MV-4-11 (cell line): ENCODE results near the gene AGPAT3.

ENCODE experiments used
- DNase-seq: peaks from one replicate; lab custom pipeline; 2025; lab: John Stamatoyannopoulos, UW

The AGPAT3 gene

GRCh38 chr21:43924421-43925095, 59.5 kb downstream of the AGPAT3 start:
- DNase-seq = no peak

- DNase-seq = no peak
These were observed 60.1 kb downstream of the AGPAT3 start for GRCh38 chr21:43925096-43925481.

DNA sequence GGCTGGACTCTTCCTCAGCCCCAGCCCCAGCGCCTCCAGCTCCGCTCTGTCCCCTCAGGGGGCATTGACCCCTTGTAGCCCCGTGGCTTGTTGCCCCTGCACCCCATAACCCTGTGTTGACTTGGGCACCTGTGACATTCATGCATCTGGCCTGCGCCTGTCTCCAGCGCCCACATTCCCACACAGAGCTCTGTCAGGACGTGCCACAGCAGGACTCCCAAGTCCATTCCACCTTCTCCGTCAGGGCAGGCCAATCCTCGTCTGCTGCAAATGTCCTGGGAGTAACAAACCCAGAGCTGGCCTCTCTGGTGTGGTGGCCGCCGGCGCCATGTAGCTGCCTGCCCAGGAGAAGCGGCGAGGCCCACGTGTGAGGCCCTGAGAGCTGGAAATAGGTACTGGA, 60.6 kb downstream of the AGPAT3 start:
- DNase-seq = no peak

DNA sequence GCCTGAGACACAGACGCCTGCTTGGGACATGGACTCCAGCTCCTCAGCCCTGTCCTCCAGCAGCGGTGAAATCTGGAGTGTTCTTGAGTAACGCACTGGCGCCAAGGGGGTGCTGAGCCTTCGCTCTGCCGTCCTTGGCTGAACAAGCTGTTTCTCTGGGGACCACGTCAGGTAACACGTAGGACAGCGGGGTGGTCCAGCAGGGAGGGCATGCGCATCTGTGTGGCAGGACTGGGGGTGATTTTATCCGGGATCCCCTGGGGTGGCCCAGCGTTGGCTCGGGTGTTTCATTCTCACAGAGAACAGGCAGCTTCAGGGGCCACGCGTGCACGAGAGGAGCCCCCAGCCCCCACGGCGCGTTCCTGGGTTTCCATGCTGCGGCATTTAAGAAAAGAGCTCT, 61.2 kb downstream of the AGPAT3 start:
- DNase-seq = no peak

- no peak for DNase-seq
These were observed 62.7 kb downstream of the AGPAT3 start for GRCh38 chr21:43927591-43928221.

DNA sequence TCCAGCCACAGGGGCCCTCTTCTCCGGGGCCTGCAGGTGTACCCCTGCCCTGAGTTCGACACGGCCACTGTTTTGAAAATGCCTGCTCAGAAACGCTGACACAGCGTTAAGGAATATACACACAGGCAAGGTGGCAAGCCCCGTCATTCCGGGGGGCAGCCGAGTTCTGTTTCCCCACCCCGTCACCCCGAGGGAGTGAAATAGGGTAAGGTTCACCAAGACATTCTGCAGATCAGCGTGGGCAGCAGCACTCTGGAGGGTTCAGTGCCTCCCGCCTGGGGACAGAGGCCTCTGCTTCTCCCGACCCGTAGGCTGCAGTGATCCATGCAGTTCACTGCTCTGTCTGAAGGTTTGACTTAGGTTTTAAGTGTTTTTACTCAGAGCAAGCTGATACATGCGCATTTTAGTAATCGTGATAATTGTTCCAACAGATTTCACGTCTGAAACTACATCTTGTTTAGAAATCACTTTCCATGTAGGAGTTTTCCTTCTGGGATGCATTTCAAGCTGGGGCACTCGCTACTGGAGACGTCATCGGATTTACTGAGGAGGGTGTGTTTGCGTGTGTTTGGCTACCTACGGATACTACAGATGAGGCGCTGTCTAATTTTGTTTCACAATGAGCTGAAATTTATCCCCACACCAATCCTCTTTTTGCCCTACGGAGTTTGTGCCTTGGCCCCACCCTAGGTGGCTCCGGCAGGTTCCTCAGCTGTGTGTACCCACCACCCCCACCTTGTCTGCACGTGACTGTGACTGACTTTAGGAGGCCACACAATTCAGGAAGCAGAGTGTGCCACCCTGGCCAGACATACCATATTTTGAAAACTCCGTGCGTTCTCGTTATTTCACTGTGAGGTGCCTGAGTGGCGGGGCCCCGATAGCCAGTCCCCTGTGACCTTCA, 63.5 kb downstream of the AGPAT3 start:
- DNase-seq = no peak

- no peak for DNase-seq
These were observed 64.4 kb downstream of the AGPAT3 start for GRCh38 chr21:43929217-43929971.

- no peak for DNase-seq
These were observed 65.2 kb downstream of the AGPAT3 start for GRCh38 chr21:43930074-43930847.

DNA sequence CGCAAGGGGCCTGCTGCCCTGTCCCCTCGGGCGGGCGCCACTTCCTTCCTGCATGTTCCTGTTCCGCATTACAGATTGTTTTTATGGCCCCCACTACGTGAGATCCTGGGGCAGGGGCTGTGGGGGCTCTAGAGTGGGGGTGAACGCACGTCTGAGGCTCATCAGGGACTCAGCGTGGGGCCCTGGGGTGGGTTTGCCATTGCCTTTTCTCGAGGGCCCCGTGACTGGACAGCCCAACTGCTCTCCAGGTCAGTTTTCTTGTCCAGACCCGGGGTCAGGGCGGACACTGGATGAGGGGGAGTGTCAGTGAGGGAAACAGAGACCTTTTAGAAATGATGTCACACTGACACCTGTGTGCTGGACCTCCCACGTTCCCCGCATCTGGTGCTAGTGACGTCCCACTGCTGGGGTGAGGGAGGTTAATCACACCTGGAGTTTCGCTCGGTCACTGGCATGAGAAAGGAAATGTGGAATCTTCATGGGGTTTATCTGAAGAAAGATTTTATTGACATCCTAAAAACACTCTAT, 65.9 kb downstream of the AGPAT3 start:
- no peak for DNase-seq

DNA sequence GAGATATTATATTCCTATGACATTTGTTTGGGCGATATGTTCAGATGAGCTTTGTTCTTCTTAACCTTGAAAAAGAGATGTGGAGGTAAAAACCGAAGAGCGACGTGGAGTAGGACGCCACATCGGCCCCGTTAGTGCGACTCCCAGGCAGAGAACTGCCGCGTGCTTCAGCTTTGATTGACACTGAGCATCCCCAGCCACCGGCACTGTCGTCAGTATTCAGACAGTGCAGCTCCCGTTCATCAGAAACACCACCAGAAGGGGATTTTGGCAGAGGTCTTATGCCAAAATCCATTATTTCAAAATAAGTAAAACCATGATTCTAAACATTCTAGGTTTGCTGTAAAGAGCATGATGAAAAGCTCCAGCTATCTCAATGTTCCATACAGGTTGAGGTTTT, 66.5 kb downstream of the AGPAT3 start:
- DNase-seq = no peak

- DNase-seq = no peak
These were observed 67.0 kb downstream of the AGPAT3 start for GRCh38 chr21:43932005-43932404.

DNA sequence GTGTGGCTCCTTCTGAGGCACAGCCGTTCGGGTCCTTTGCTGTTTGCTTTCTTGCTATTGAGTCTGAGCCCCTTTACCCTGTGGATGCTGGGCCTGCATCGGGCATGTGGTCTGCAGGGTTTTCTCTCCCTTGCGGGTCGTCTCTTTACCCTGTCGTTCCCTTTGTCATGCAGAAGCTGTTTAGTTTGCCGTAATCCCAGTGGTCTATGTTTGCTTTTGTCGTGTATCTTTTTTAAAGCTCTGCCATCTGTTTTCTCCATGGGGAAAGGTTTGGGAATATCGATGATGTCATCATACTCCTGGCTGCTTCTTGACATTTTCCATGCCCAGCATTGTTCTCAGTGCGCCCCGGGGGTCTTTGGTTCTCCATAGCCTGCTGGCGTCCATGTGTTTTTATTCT, 68.2 kb downstream of the AGPAT3 start:
- no peak for DNase-seq

GRCh38 chr21:43933680-43934079, 68.7 kb downstream of the AGPAT3 start:
- DNase-seq = no peak

GRCh38 chr21:43934116-43934515, 69.1 kb downstream of the AGPAT3 start:
- DNase-seq = no peak

DNA sequence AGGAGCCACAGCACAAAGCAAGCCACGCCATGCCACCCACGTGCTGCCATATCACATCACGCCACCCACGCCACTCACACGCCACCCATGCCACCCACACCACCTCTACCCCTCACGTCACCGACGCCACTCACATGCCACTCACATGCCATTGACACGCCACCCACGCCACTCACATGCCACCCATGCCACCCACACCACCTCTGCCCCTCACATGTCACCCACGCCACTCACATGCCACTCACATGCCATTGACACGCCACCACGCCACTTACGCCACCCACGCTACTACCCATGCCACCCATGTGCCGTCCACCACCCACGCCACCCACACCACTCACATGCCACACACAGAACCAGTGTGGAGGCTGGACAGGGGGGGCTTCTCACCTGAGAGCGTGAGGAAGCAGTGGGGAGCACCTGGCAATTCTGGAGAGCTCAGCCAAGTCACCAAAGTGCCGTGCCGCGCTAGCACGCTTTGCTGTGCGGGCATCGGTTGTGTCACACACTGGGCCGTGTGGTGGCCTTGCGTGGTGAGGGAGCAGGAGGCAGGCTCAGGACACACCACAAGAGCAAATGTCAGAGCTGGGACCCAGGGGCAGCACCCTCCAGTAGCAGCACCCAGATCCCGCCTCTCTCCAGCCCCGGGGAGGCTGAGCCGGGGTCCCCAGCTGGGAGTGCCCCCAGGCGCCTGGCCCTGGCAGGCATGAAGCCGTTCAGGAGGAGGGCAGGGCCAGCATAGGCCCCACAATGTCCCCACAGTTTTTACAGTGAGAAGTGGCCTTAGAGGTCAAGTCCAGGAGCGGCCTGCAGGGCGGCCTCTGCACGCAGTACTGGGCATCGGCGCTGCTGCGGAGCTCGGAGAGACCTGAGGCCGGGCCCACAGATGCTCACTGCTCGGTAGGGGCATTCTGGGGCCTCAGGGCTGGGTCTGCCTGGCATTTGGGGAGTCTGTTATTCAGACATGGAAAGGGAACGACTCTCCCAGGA, 70.0 kb downstream of the AGPAT3 start:
- no peak for DNase-seq

DNA sequence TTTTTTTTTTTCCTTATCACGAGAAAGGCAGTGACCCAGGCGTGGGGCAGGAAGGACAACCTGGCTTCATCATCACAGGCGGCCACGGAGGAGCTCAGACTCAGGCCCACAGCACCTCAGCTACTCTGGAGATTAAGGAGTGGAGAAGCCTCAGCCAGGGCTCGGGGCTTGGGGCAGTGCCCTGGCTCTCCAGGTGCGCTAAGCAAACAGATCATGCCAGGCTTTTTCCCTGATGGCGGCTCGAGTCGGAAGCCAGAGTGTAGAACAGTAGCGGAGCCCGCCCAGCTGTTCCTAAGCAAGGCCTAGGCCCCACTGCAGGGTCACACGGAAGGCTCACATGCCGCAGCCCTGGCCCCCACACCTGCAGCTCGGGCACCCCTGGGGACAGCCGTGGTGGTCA, 70.7 kb downstream of the AGPAT3 start:
- no peak for DNase-seq

GRCh38 chr21:43936247-43936967, 71.4 kb downstream of the AGPAT3 start:
- no peak for DNase-seq

GRCh38 chr21:43937051-43937832, 72.2 kb downstream of the AGPAT3 start:
- DNase-seq = no peak
